ENCODE measurements around the gene DYNC2LI1.

The DYNC2LI1 gene

DNA sequence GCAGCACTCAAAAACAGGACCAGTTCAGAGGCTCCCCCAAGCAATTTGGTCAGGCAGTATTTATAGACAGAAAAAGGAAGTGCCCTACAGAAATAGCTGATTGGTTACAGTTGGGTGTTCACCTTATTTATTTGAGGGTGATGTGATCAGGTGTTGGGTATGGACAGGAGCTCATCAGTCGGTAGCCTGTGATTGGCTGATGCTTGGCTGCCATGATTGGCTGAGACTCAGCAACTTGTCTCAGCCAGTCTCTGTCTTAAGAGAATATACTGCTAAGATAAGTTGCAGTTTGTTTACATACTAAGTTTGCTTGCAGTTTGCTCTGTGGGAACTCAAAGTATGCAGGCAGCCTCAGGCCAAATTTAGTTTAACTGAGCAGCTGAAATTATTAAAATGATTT, 74.4 kb downstream of the DYNC2LI1 start:
- no peak for DNase-seq

DNA sequence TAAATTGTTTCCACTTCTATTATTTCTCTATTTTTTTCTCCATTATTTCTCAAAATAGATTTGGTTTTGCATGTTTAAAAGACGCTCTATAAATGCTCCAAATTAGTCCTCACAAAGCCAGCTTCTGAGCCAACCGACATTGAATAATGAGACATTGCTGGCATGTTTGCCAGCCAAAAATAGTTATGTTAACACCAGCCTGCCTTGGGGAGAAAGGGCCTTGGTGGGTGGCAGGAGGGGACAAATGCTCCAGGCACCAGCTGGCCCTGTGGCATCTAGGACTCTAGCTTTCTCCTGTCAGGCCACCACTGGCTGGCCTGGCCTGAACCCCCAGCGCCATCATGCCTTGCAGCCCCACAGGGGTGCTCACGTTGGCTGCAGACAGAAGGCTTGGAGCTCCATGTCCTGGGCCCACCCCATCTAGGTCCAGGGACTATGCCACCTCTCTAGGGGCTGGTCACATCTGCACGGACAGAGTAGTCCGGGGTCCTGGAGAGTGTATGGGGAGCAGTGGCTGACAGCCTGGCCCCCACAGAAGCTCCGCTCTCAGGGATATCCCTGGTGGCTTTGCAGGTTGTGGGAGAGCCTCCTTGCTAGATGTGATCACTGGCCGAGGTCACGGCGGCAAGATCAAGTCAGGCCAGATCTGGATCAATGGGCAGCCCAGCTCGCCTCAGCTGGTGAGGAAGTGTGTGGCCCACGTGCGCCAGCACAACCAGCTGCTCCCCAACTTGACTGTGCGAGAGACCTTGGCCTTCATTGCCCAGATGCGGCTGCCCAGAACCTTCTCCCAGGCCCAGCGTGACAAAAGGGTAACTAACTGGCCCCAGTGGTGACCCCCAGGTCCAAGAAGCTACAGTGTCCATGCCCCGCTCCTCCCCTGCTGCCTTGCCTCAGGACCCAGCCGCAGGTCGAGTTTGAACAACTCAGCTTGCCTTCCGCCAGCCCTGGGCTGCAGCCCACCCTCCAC, 77.5 kb downstream of the DYNC2LI1 start:
- DNase-seq, result no peak

DNA sequence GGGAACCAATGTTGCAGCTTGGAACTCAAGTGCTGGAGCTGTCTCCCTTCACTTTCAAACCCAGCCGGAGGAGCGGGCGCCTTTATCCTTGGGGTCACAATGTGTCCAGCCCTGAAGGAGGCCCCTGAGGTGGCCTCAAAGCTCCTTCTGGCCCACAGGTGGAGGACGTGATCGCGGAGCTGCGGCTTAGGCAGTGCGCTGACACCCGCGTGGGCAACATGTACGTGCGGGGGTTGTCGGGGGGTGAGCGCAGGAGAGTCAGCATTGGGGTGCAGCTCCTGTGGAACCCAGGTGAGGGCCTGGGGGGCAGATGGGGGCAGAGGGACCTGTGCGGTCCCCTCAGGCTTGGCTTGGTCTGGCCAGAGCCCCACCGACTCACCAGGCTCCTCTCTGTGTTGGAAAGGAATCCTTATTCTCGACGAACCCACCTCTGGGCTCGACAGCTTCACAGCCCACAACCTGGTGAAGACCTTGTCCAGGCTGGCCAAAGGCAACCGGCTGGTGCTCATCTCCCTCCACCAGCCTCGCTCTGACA, 78.4 kb downstream of the DYNC2LI1 start:
- no peak for DNase-seq

- no peak for DNase-seq
Observed at GRCh38 chr2:43853141-43854081, 79.6 kb downstream of the DYNC2LI1 start.

- no peak for DNase-seq
Observed at GRCh38 chr2:43854671-43855070, 80.8 kb downstream of the DYNC2LI1 start.

GRCh38 chr2:43855292-43855691, 81.5 kb downstream of the DYNC2LI1 start:
- no peak for DNase-seq

Data from fibroblast of skin of scalp (primary cell).